Measurements from ENCODE around the gene TUSC1. TPM values are rescaled to one million over a fixed set of nuclear protein-coding genes. Genes with fewer than 3 reads are reported as not detected.

The TUSC1 gene
- total RNA-seq, 1 experiment from 2014 or later, result 6.0 TPM

- POLR2A ChIA-PET, result no interaction called here
- no peak overlapping the region for H3K27ac Mint-ChIP-seq
- H3K4me3 Mint-ChIP-seq, result no peak overlapping the region
- H3K27me3 Mint-ChIP-seq (ENCODE audit: low read depth), result no peaks in the 10 kb centered on the region
- ATAC-seq, result no peak
- TF ChIP-seq ELF4 (CRISPR knock-in tag; IDR thresholded peaks at IDR 0.05; ENCODE audit: low read depth) (no peak), RELA (CRISPR knock-in tag; IDR thresholded peaks at IDR 0.05; ENCODE audit: borderline replicate concordance) (no peak), ZNF281 (CRISPR knock-in tag; IDR thresholded peaks at IDR 0.05) (no peak), ESRRA (CRISPR knock-in tag; IDR thresholded peaks at IDR 0.05; ENCODE audit: borderline replicate concordance) (no peak), IRF2 (CRISPR knock-in tag; IDR thresholded peaks at IDR 0.05; ENCODE audit: borderline replicate concordance, low read depth) (no peak), ZNF423 (CRISPR knock-in tag; IDR thresholded peaks at IDR 0.05) (no peak), SMAD4 (CRISPR knock-in tag; IDR thresholded peaks at IDR 0.05) (no peak), GABPB1 (CRISPR knock-in tag; IDR thresholded peaks at IDR 0.05) (no peak), ZNF416 (CRISPR knock-in tag; IDR thresholded peaks at IDR 0.05) (no peak), AFF4 (CRISPR knock-in tag; IDR thresholded peaks at IDR 0.05; ENCODE audit: borderline replicate concordance) (no peak), MLX (CRISPR knock-in tag; IDR thresholded peaks at IDR 0.05) (no peak), CBFB (CRISPR knock-in tag; IDR thresholded peaks at IDR 0.05; ENCODE audit: low read depth) (no peak), ZNF425 (CRISPR knock-in tag; conservative IDR thresholded peaks at IDR 0.05) (no peak), ATF2 (CRISPR knock-in tag; IDR thresholded peaks at IDR 0.05; ENCODE audit: borderline replicate concordance, low read depth) (no peak)
- CTCF ChIA-PET, result no interaction called here
- DNase-seq (ENCODE audit: low spot score), result no peak
- H3K9me3 Mint-ChIP-seq, result peaks cover 7% of the 10 kb centered on the region
- no peaks in the 10 kb centered on the region for H3K4me1 Mint-ChIP-seq
- no peaks in the 10 kb centered on the region for H3K36me3 Mint-ChIP-seq
Observed at GRCh38 chr9:25629231-25629630, 49.0 kb downstream of the TUSC1 start.

Measured in WTC11 (cell line).